GM12891 (cell line): ENCODE data around the gene SLC44A2.

Experiments used
- DNase-seq: peaks from one replicate; pipeline ENCODE4 v3.0.0; 2011; ENCODE audit warnings: low spot score; ENCODE audit not compliant: insufficient read length
- FAIRE-seq: peaks from 2 replicates; lab custom pipeline; 2011; peaks lifted over from hg19 to GRCh38; lab: Jason Lieb, UNC
- PAX5 ChIP-seq: IDR thresholded peaks from 2 replicates; pipeline ENCODE4 v1.6.1; 2011; ENCODE audit warnings: low read length, moderate library complexity, mild to moderate bottlenecking; ENCODE audit not compliant: insufficient read depth, severe bottlenecking
- POLR2A ChIP-seq: IDR thresholded peaks from 2 replicates; pipeline ENCODE4 v1.6.1; 2011; ENCODE audit warnings: low read depth, low read length, control low read depth
- POLR2AphosphoS5 ChIP-seq: IDR thresholded peaks from 2 replicates; pipeline ENCODE4 v1.6.1; 2011; ENCODE audit warnings: low read depth, low read length, control low read depth
- POU2F2 ChIP-seq: IDR thresholded peaks from 2 replicates; pipeline ENCODE4 v1.6.1; 2011; ENCODE audit warnings: low read depth, mild to moderate bottlenecking, control low read depth, low read length, moderate library complexity
- SPI1 ChIP-seq: IDR thresholded peaks from 2 replicates; pipeline ENCODE4 v1.6.1; 2011; ENCODE audit warnings: low read depth, low read length, control low read depth
- TAF1 ChIP-seq: IDR thresholded peaks from 2 replicates; pipeline ENCODE4 v1.6.1; 2011; ENCODE audit warnings: low read depth, low read length, control low read depth

SLC44A2 gene

GRCh38 chr19:10678813-10679212 lies 53.5 kb downstream of the SLC44A2 start:
- no peak for FAIRE-seq
- TF ChIP-seq PAX5 (no peak), POU2F2 (no peak), TAF1 (no peak), POLR2AphosphoS5 (peak; percentile 49; the same call in 1 of the 2 replicates), POLR2A (peak; percentile 35; the same call in 1 of the 2 replicates), SPI1 (no peak)
- DNase-seq = no peak

DNA sequence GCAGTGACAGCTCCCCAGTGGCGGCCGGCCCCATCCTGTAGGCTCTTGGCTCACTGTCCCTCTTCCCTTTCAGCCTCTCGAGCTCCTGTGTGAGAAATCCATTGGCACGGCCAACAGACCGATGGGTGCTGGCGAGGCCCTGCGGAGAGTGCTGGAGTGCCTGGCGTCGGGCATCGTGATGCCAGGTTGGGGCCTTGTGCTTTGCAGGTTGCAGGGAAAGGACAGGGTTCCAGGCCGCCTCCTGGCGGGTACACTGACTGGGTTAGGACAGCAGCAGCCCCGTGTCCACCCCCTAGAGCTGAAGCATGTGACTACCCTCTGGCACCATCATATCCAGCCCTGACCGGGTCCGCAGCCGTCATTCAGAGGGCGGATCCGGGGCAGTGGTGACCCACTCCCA lies 54.4 kb downstream of the SLC44A2 start:
- DNase-seq (no peak), FAIRE-seq (no peak)

GRCh38 chr19:10680545-10681135 lies 55.3 kb downstream of the SLC44A2 start:
- DNase-seq (no peak), FAIRE-seq (no peak)
- TF ChIP-seq POLR2A (peak; percentile 45), POLR2AphosphoS5 (peak; percentile 50; the same call in 1 of the 2 replicates), SPI1 (no peak)

More for the DNA sequence above, 54.4 kb downstream of the SLC44A2 start:
- TF ChIP-seq PAX5 (no peak), POLR2A (no peak), POU2F2 (no peak), SPI1 (no peak), POLR2AphosphoS5 (no peak), TAF1 (no peak)

DNA sequence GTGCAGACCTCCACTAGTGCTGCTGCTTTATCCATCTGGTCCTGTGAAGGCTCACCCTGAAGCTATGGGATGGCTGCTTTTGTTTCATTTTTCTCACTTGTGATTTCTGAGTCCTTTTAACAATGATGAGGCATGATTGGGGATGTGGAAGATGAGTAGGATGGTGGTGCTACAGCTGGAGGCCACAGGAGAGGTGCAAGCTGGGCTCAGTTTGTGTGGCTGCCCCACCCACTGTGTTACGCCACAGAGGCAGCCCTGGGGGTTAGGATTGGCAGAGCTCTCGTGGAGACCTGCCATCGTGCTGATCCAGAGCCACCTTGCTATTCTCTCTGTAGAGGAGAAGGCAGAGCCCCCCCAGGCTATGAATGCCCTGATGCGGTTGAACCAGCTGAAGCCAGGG lies 56.3 kb downstream of the SLC44A2 start:
- no peak for DNase-seq
- TF ChIP-seq PAX5 = no peak
- no peak for TF ChIP-seq POLR2AphosphoS5
- no peak for TF ChIP-seq POU2F2
- no peak for TF ChIP-seq TAF1
- no peak; the same call in 1 of the 2 replicates for TF ChIP-seq POLR2A
- TF ChIP-seq SPI1 = no peak
- no peak for FAIRE-seq

DNA sequence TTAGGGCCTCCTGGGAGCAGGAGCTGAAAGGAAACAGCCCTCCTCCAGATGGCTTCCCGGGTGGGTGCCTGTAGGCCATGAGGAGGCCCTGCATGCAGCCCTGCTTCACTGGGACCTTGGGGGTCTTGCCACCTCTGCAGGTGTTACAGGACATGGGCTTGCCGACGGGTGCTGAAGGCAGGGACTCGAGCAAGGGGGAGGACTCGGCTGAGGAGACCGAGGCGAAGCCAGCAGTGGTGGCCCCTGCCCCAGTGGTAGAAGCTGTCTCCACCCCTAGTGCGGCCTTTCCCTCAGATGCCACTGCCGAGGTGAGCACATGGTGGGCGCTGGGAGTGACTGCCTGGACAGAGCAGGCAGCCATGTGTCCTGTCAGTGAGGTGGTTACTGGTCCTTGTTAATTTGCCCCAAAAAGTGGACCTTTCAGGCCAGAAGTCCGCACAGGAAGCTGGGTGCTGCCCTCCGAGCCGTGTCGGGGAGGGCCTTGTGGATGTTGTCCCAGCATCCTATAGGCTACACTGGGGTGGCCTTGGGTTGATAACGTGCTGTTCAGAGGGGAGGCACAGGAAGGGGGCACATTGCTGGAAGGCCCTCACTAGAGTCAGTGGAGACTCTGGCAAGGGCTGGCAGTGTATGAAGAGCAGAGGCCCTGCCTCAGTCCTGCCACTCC lies 57.2 kb downstream of the SLC44A2 start:
- no peak for TF ChIP-seq POU2F2
- TF ChIP-seq POLR2A = peak; percentile 16; the same call in 1 of the 2 replicates
- DNase-seq (no peak), FAIRE-seq (no peak)

- TF ChIP-seq POLR2A = no peak
- TF ChIP-seq SPI1 = no peak
- TF ChIP-seq PAX5 = no peak
- TF ChIP-seq TAF1 = no peak
- no peak for TF ChIP-seq POU2F2
- no peak for TF ChIP-seq POLR2AphosphoS5
- no peak for FAIRE-seq
- no peak for DNase-seq
These were observed 57.7 kb downstream of the SLC44A2 start for GRCh38 chr19:10683064-10683426.

- no peak; the same call in 1 of the 2 replicates for TF ChIP-seq POLR2AphosphoS5
- 0 out of 2 replicates have a peak, but pooled peaks have one; percentile 18 for TF ChIP-seq POU2F2
- DNase-seq (no peak), FAIRE-seq (no peak)
These were observed 58.2 kb downstream of the SLC44A2 start for GRCh38 chr19:10683582-10683981.

- DNase-seq = no peak
- no peak for TF ChIP-seq PAX5
- no peak for TF ChIP-seq SPI1
- no peak; the same call in 1 of the 2 replicates for TF ChIP-seq POLR2AphosphoS5
- TF ChIP-seq TAF1 = no peak
- TF ChIP-seq POLR2A = no peak
- TF ChIP-seq POU2F2 = no peak
- no peak for FAIRE-seq
These were observed 59.9 kb downstream of the SLC44A2 start for GRCh38 chr19:10685210-10685609.

- FAIRE-seq (no peak), DNase-seq (no peak)
- 0 out of 2 replicates have a peak, but pooled peaks have one; percentile 13 for TF ChIP-seq POLR2AphosphoS5
- TF ChIP-seq SPI1 = no peak
- TF ChIP-seq POU2F2 = no peak
- TF ChIP-seq PAX5 = no peak
- no peak for TF ChIP-seq TAF1
- no peak for TF ChIP-seq POLR2A
These were observed 60.8 kb downstream of the SLC44A2 start for GRCh38 chr19:10686193-10686592.
